Kidney (tissue), 14 donors: ENCODE measurements around the gene ABCC9. TPM values are rescaled to one million over a fixed set of nuclear protein-coding genes. Genes with fewer than 3 reads are reported as not detected.
A peak's percentile ranks its signal among the peaks of the same experiment; 100 is the strongest.
"Not testable (repeated sequence)": the region's sequence is repeated elsewhere in the genome, so short reads cannot be mapped to it uniquely, and the experiment has no call there.

ENCODE experiments used
- DNase-seq, 5 donors: peaks; one replicate each; pipeline ENCODE4 v3.0.0-alpha.2; 2013 to 2020
- FAIRE-seq: peaks from 2 replicates; lab custom pipeline; 2012; peaks lifted over from hg19 to GRCh38; lab: Jason Lieb, UNC
- H3K27ac ChIP-seq, 2 donors: one replicate each; pipeline ENCODE4 v1.7.0; 2013; ENCODE audit warnings: low read depth in 2 of 2, low read length in 2 of 2, inconsistent platforms in 1 of 2
- H3K27me3 ChIP-seq: one replicate; pipeline ENCODE4 v1.7.1; 2013; ENCODE audit warnings: low read length, inconsistent platforms; ENCODE audit not compliant: control insufficient read depth, insufficient read depth
- H3K36me3 ChIP-seq, 3 donors: one replicate each; pipeline versions ENCODE4 v1.7.0 to v1.7.1; 2013; ENCODE audit warnings: low read length in 3 of 3, control low read depth in 1 of 3, inconsistent platforms in 1 of 3; ENCODE audit not compliant: insufficient read depth in 3 of 3, control insufficient read depth in 2 of 3
- H3K4me1 ChIP-seq, 3 donors: one replicate each; pipeline versions ENCODE4 v1.7.0 to v1.7.1; 2013; ENCODE audit warnings: low read length in 3 of 3, inconsistent platforms in 1 of 3, low read depth in 1 of 3; ENCODE audit not compliant: control insufficient read depth in 2 of 3, insufficient read depth in 2 of 3
- H3K4me3 ChIP-seq, 3 donors: one replicate each; pipeline versions ENCODE4 v1.7.0 to v1.8.1; 2013; ENCODE audit warnings: low read length in 3 of 3, control low read depth in 1 of 3, inconsistent platforms in 1 of 3
- H3K9ac ChIP-seq, 3 donors: one replicate each; pipeline versions ENCODE4 v1.7.0 to v1.7.1; 2013; ENCODE audit warnings: low read length in 3 of 3, control low read depth in 1 of 3, inconsistent platforms in 1 of 3
- H3K9me3 ChIP-seq, 3 donors: one replicate each; pipeline versions ENCODE4 v1.7.0 to v1.7.1; 2013; ENCODE audit warnings: low read length in 3 of 3, control low read depth in 1 of 3, inconsistent platforms in 1 of 3; ENCODE audit not compliant: control insufficient read depth in 2 of 3, insufficient read depth in 1 of 3
- intact Hi-C: fragments of 100-400 bp; cut with DNase I; formaldehyde crosslinking; loops from one replicate; pipeline ENCODE4 v1.11.1; 2022
- polyA plus RNA-seq: library from polyadenylated mRNA; stranded (reverse); fragments of 350-450 nt; fragmentation: Illumina TruSeq; extraction: RNeasy Lipid Tissue Mini Kit (QIAGEN cat#74804); gene quantifications from one replicate; pipeline ENCODE4 v1.2.3, GENCODE V29; 2014; ENCODE audit warnings: low read depth, low replicate concordance; ENCODE audit not compliant: insufficient read depth
- total RNA-seq: library from RNA; stranded (reverse); fragmentation: NEBNext Ultra II Directional; extraction: Animal tissue kit (Norgen Biotek cat#: 25700); gene quantifications from one replicate; pipeline ENCODE4 v1.2.1, GENCODE V29; 2021
- TF ChIP-seq, protein P1 (sequence below): IDR thresholded peaks from 3 replicates; pipeline ENCODE4 v1.5.1; 2012; ENCODE audit warnings: mild to moderate bottlenecking, moderate library complexity, borderline replicate concordance; ENCODE audit not compliant: insufficient read depth; ENCODE audit errors: extremely low read depth
- donor health status: control.
- donor health status: control.
- donor health status: control.
- donor health status: control.
- donor health status: control.
- donor health status: DM: yes; HTN: yes; CAD: no.
- donor health status: Normal renal cell carcinoma (clear cell type).

The ABCC9 gene
- total and polyA plus RNA-seq, 2 donors from 2014 or later, result 1.8 to 21.3 TPM

DNA sequence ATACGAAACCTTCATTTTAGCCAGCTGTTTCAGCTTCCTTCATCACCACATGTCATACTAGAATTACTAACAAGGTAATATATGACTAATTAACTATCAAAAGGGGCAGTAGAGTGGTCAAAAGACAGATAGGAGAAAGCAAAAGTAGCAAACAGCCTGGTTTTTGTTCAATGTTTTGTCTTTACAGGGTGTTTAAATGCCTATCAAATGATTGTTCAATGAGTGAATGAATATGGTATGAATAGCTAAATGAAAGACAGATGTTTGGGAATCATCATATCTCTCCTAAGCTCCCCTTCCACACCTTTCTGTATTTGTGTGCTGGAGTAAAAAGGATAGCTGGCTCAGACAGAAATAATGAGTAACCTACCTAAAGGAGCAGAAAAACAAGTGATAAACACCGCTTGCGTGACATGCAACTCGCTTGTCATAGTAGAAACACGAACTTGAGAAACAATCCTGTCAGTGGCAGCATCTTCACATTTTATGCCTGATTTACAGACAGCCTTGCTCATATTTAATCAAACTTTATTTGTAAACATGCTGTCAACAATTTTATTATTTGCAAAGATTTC lies 34.2 kb downstream of the ABCC9 start:
- H3K36me3 ChIP-seq, result no peaks in the 10 kb centered on the region
- intact Hi-C loops, result no loop called here
- TF ChIP-seq, protein P1, sequence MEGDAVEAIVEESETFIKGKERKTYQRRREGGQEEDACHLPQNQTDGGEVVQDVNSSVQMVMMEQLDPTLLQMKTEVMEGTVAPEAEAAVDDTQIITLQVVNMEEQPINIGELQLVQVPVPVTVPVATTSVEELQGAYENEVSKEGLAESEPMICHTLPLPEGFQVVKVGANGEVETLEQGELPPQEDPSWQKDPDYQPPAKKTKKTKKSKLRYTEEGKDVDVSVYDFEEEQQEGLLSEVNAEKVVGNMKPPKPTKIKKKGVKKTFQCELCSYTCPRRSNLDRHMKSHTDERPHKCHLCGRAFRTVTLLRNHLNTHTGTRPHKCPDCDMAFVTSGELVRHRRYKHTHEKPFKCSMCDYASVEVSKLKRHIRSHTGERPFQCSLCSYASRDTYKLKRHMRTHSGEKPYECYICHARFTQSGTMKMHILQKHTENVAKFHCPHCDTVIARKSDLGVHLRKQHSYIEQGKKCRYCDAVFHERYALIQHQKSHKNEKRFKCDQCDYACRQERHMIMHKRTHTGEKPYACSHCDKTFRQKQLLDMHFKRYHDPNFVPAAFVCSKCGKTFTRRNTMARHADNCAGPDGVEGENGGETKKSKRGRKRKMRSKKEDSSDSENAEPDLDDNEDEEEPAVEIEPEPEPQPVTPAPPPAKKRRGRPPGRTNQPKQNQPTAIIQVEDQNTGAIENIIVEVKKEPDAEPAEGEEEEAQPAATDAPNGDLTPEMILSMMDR, result no peak
- FAIRE-seq (no peak), DNase-seq (peak in 2 of 5 donors; percentile 5 to 16)
- H3K27me3 ChIP-seq, result no peaks in the 10 kb centered on the region
- H3K9me3 ChIP-seq, result no peaks in the 10 kb centered on the region
- no peak overlapping the region for H3K9ac ChIP-seq
- no peak overlapping the region for H3K27ac ChIP-seq
- no peaks in the 10 kb centered on the region for H3K4me1 ChIP-seq
- no peak overlapping the region for H3K4me3 ChIP-seq

DNA sequence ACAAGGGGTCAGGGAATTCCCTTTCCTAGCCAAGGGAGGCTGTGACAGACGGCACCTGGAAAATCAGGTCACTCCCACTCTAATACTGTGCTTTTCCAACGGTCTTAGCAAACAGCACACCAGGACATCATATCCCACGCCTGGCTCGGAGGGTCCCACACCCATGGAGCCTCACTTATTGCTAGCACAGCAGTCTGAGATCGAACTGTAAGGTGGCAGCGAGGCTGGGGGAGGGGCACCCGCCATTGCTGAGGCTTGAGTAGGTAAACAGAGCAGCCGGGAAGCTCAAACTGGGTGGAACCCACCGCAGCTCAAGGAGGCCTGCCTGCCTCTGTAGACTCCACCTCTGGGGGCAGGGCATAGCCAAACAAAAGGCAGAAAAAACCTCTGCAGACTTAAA lies 41.7 kb downstream of the ABCC9 start:
- H3K9ac ChIP-seq, H3K4me3 ChIP-seq, H3K36me3 ChIP-seq, H3K27ac ChIP-seq, FAIRE-seq, H3K27me3 ChIP-seq, H3K4me1 ChIP-seq, H3K9me3 ChIP-seq, intact Hi-C loops: not testable (repeated sequence)
- peak in 1 of 5 donors; percentile 45 for DNase-seq

DNA sequence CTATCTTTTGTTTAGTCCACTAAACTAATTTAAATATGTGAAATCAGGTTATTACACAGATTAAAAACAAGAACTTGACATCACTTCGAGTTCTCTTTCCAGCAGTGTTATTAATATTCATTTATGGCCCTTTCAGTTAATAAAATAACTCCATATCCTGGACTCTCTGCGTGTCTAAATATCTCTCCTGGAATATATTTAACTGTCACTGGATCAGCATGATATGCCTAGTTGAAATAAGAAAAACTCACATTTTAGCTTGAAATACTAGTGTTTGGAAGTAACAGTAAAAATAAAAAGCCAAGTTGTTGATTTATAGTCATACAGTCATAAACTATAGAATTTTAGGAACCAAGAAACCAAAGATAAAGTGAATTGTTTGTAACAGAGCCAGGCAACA lies 45.6 kb downstream of the ABCC9 start:
- Histone ChIP-seq H3K4me3 (no peak overlapping the region), H3K4me1 (no peaks in the 10 kb centered on the region), H3K27ac (no peak overlapping the region), H3K9ac (no peak overlapping the region), H3K9me3 (no peaks in the 10 kb centered on the region), H3K36me3 (no peaks in the 10 kb centered on the region), H3K27me3 (no peaks in the 10 kb centered on the region)
- DNase-seq (peak in 1 of 5 donors; percentile 23), FAIRE-seq (no peak)
- TF ChIP-seq, protein P1, result no peak
- intact Hi-C loops, result no loop called here

DNA sequence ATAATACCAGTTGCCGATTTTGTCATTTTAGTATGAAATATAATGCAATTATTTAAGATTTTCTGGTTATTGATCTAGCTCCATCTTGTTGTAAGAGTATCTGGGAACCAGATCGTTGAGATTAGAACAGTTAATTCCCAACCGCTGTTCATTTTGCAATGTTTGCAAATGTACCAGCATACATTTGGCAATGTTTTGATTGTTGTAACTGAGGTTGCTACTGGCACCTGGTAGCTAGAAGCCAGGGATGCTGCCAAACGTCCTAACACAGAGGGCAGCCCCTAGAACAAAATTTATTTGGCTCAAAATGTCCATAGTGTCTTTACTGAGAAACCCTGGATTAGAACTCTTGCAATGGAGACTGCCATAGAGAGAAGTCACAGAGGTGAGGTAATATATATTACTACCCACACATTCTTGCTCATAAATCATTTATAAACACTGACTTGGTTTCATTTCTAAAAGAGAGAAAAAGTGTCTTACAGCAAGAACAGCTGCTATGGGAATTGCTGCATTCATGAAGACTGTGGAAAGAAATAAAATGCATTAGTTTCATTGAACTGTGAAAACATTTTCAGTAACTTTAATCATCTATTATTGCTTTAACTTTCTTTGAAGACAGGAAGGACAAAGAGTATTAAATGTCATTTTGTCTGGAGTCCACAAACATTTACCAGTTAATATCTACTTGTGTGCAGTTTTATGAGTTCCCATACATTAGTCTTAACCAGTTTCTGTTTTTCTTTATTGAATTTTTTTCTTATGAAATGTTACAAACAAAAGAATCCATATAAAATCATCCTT lies 46.2 kb downstream of the ABCC9 start:
- Histone ChIP-seq H3K36me3 (no peaks in the 10 kb centered on the region), H3K27ac (no peak overlapping the region), H3K4me1 (no peaks in the 10 kb centered on the region), H3K9ac (no peak overlapping the region), H3K9me3 (no peaks in the 10 kb centered on the region), H3K4me3 (no peak overlapping the region), H3K27me3 (no peaks in the 10 kb centered on the region)
- DNase-seq (peak in 2 of 5 donors; percentile 36), FAIRE-seq (no peak)
- TF ChIP-seq, protein P1, result no peak
- intact Hi-C loops, result no loop called here
